Choroid plexus epithelial cell (primary cell): ENCODE results near the gene TMEM62.

Source experiments
- DNase-seq: peaks from one replicate; pipeline ENCODE4 v3.0.0-alpha.2; 2010; ENCODE audit warnings: low read depth
- H3K4me3 ChIP-seq: 2 replicates; pipeline ENCODE4 v1.5.1; 2011; ENCODE audit warnings: low read depth, mild to moderate bottlenecking, control low read depth, low read length, moderate library complexity
- CTCF ChIP-seq: conservative IDR thresholded peaks from 2 replicates; pipeline ENCODE4 v1.5.1; 2011; ENCODE audit warnings: low read depth, mild to moderate bottlenecking, control low read depth, inconsistent platforms, low read length, moderate library complexity

Gene TMEM62

DNA sequence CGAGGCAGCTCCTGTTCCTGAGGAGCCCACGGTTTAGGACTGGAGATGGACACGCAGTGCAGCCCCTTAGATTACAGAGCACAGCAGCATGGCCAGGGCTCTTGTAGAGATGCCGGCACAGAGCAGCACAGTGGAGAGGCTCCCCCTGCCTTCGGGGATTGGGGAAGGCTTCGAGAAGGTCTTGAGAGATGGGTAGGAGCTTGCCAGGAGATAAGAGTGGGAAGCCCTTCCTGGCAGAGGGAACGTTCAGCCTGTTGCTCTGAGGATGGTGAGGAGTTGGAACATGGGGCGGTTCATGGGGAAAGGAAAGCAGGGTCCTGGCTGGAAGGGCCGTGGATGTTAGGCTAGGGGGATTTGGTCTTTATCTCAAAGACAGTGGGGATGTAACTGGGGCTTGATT, 77.4 kb downstream of the TMEM62 start:
- DNase-seq = no peak
- no peak overlapping the region for H3K4me3 ChIP-seq
- no peak for TF ChIP-seq CTCF

GRCh38 chr15:43211224-43211735, 77.9 kb downstream of the TMEM62 start:
- DNase-seq = no peak
- no peak for TF ChIP-seq CTCF
- no peak overlapping the region for H3K4me3 ChIP-seq

DNA sequence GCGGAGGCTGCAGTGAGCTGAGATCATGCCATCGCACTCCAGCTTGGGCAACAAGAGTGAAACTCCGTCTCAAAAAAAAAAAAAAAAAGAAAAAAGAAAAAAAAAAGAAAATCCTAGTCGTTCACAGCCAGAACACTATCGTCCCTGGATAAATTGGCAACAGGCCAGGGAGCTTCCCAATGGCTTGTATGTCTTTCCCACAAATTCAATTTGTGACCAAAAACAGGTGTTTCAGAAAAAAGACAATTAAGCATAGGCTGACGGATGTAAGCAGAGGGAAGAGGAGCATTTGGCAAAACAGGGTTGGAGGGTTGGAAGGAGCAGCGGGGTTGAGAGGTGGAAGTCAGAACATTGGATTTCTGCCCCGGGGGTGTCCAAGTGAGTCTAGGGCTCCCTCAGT, 78.9 kb downstream of the TMEM62 start:
- H3K4me3 ChIP-seq = no peak overlapping the region
- TF ChIP-seq CTCF = no peak

GRCh38 chr15:43212951-43213350, 79.6 kb downstream of the TMEM62 start:
- no peak for TF ChIP-seq CTCF
- DNase-seq = no peak
- no peak overlapping the region for H3K4me3 ChIP-seq

More for the DNA sequence above, 78.9 kb downstream of the TMEM62 start:
- no peak for DNase-seq

DNA sequence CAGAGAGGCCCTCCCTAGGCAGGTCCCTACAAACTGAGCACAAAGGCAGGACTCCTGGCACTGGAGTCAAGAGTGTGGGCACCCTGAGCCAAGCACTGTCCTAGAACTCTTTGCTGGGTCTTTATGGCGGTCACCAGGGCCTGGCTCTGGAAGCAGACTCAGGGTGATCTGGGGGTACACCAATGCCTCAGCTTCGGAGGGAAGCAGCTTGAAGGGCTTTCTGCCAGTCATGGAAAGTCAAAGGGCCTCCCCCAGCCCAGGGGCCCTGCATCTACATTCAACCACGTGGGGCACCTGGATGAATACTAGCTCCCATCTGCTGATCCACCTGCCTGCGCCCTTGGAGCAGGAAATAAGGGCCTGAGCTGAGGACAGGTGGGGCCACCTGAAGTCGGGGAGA, 80.1 kb downstream of the TMEM62 start:
- no peak for DNase-seq
- H3K4me3 ChIP-seq = no peak overlapping the region
- no peak for TF ChIP-seq CTCF

GRCh38 chr15:43214169-43214568, 80.8 kb downstream of the TMEM62 start:
- TF ChIP-seq CTCF = no peak
- no peak for DNase-seq
- no peak overlapping the region for H3K4me3 ChIP-seq

DNA sequence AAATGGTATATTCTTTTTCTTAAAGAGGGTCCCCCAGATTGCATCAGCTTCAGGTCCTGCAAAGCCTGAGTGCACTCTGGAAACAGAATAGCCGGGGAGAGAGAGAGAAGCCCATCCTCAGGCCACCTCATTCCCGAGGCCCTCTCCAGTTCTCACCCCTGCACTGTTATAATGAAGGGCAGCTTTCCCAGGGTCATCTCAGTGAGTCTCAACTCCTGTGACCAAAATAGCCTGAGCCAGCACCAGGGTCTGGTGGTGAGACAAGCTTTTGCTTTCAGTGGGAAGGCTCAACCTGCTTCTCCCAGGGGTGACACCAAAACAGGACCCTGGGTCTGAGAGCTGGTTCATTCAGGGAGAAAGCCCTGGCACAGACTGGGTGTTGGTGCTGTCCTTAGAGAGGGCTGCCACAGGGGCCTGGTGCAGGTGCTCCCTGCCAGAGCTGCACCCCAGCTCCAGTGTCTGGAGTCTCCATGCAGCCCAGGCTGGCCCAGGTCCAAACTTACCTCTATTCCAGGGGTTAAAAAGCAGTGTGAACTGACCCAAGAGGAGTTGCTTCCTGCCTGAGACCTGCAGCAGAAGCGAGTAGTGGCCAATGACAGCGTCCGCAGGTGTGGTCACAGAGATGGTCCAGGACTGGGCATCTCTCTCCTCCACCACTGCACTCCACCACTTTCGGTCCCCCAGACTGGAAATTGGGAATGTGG, 81.4 kb downstream of the TMEM62 start:
- TF ChIP-seq CTCF = no peak
- H3K4me3 ChIP-seq = no peak overlapping the region
- no peak for DNase-seq
